LNCaP clone FGC (cell line): ENCODE measurements around the gene SHF.

Experiments used
- DNase-seq: peaks from one replicate; pipeline ENCODE4 v3.0.0-alpha.2; 2011; ENCODE audit warnings: low read depth
- H3K4me3 ChIP-seq: 2 replicates; pipeline ENCODE4 v1.5.1; 2011; ENCODE audit warnings: mild to moderate bottlenecking, low read depth, low read length, control low read depth
- CTCF ChIP-seq: IDR thresholded peaks from 2 replicates; pipeline ENCODE4 v1.5.1; 2012; ENCODE audit warnings: mild to moderate bottlenecking; ENCODE audit not compliant: control insufficient read depth, insufficient read depth; ENCODE audit errors: extremely low read depth

SHF gene

GRCh38 chr15:45225506-45226273 lies 37.9 kb upstream of the SHF start:
- no peak overlapping the region for H3K4me3 ChIP-seq
- no peak for TF ChIP-seq CTCF
- DNase-seq = no peak

- no peak for TF ChIP-seq CTCF
- DNase-seq = no peak
- no peak overlapping the region for H3K4me3 ChIP-seq
These were observed 37.0 kb upstream of the SHF start for GRCh38 chr15:45224621-45225217.

GRCh38 chr15:45221967-45222366 lies 34.2 kb upstream of the SHF start:
- no peak overlapping the region for H3K4me3 ChIP-seq
- no peak for TF ChIP-seq CTCF
- no peak for DNase-seq

GRCh38 chr15:45221053-45221599 lies 33.4 kb upstream of the SHF start:
- no peak for TF ChIP-seq CTCF
- DNase-seq = no peak
- H3K4me3 ChIP-seq = no peak overlapping the region

- no peak for DNase-seq
- H3K4me3 ChIP-seq = no peak overlapping the region
- no peak for TF ChIP-seq CTCF
These were observed 24.7 kb upstream of the SHF start for GRCh38 chr15:45212493-45212892.

- no peak overlapping the region for H3K4me3 ChIP-seq
- peak; percentile 47 for DNase-seq
- TF ChIP-seq CTCF = peak; percentile 95
These were observed 17.4 kb upstream of the SHF start for GRCh38 chr15:45205192-45205591.
